Activated naive CD4-positive, alpha-beta T cell treated with anti-CD3 and anti-CD28 coated beads, Interleukin-2, amount 50 U/mL, for 16 hours (primary cell): ENCODE results near the gene SRGAP1.
"Not testable (repeated sequence)": the region's sequence is repeated elsewhere in the genome, so short reads cannot be mapped to it uniquely, and the experiment has no call there.

Experiments
- DNase-seq: peaks from one replicate; pipeline ENCODE4 v3.0.0-alpha.2; 2020

Gene SRGAP1

GRCh38 chr12:64181430-64182291 is 337.2 kb downstream of the SRGAP1 start:
- no peak for DNase-seq

DNA sequence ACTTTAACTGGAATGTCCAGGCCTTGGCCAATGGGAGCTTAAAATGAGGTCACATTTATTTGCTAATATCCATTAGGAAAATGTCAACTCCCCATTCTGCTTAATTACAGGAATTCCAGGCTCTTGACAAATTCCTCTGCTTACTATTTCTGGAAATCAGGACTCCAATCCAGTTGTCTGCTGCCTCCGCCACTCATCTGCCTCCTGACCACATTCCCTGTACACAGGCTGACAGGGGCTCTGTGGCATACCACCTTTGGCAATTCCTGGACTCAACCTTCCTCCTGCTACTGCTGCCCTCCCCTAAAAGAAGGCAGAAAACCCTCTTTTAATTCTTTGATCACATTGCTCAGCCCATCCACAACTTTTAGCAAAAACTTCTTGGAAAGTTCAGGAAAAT is 339.7 kb downstream of the SRGAP1 start:
- DNase-seq: no peak

GRCh38 chr12:64186789-64187188 is 342.3 kb downstream of the SRGAP1 start:
- DNase-seq: no peak

DNA sequence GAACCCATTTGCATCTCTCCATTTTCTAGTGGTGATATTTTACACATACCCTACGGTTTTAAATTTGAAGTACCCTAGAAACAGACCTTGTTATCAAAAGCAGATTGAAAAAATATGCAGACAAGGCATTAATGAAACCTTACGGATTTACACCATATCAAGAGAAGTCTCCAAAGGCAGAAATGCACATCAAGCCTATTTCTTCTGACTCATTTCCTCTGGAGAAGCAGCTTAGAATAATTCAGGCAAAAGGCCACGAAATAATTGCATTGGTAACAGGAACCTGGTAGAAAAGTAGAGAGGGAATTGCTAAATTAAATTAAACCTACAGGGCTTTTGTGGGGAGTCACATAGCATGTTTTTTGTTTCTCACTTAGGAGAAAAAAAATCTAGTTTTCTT is 342.9 kb downstream of the SRGAP1 start:
- no peak for DNase-seq

GRCh38 chr12:64187794-64188193 is 343.3 kb downstream of the SRGAP1 start:
- no peak for DNase-seq

- no peak for DNase-seq
These were observed 345.0 kb downstream of the SRGAP1 start for GRCh38 chr12:64189530-64189929.

DNA sequence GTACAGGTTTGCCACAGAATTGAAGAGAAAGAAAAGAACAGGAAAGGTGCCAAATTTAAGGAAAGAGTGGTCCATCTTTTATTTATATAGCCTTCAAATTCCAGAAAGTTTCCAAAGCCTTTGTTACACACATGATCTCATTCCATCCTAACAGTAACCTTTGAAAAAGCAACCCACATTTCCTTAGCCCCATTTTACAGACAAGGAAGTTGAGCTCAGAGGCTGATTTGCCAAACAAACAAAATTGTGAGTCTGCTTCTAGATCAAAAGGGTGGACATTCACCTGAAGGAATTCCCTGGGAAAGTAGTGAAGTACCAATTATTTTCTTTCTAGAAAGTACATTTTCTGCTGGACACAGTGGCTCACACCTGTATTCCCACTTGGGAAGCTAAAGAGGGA is 345.6 kb downstream of the SRGAP1 start:
- DNase-seq: no peak

DNA sequence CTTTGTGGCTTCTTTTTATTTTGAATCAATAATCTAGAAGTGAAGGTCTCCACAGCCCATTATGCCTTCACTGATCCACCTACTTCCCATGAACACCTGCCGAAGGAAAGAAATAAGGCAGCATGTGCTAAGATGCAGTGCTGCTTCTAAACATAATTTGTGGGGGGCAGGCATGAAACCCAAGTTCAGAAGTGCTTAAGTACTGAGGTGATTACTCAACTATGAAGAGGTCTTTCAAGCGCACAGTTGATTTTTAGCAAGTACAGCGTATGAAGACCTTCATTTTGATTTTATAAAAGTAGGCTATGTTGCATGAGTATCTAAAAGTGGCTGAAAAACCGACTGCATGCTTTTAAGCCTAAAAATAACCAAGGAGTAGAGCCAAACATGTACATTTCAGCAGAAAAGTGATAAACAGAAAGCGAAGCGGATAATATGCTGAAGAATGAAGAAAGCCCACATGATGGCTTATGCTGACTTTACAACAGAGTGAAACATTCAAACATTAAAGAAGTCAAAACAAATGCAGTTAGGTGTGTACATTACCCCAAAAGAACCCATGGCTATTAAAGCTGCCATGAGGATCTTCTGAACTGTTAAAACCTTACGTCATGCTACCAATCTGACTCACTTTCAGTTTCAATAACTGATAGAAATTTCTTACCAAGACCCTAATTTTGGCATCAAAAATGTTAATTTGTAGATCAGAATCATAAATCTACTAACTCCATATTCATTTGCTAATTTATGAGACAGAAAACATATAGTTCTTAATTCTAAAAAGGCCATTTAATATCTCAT is 348.3 kb downstream of the SRGAP1 start:
- DNase-seq: no peak

GRCh38 chr12:64193931-64194330 is 349.4 kb downstream of the SRGAP1 start:
- no peak for DNase-seq

DNA sequence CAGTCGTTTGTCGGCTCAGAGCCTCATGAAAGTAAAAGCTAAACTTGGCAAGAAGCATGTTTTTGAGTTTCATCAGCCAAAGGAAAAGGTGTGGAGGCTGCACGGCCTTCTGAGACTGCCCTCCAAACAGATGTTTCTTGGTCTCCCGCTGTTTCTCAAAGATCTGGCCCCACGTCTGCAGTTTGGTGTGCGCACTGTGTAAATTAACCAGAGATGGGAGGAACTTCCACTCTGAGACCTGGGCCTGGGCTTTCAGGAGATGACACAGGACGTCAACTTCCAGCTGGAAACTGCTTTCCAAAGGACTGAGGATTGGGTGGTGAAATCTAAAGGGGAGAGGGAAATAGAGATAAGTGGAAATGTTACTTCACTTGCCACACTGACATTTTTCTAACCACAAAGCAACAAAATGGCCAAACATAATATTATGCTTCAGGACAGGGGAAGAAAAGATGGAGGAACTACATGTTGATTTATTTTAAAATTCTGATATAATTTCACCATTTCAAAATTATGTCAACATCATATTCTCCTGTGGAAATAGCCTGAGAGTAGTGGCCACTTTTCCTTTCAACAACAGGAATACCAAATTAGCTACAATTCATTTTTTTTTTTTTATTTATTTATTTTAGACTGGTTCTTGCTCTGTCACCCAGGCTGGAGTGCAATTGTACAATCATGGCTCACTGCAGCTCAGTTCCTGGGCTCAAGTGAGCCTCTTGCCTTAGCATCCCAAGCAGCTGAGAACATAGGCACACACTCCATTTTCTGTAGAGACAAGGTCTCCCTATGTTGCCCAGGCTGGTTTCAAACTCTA is 350.0 kb downstream of the SRGAP1 start:
- no peak for DNase-seq

DNA sequence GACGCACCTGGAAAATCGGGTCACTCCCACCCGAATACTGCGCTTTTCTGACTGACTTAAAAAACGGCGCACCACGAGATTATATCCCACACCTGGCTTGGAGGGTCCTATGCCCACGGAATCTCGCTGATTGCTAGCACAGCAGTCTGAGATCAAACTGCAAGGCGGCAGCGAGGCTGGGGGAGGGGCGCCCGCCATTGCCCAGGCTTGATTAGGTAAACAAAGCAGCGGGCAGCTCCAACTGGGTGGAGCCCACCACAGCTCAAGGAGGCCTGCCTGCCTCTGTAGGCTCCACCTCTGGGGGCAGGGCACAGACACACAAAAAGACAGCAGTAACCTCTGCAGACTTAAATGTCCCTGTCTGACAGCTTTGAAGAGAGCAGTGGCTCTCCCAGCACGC is 351.3 kb downstream of the SRGAP1 start:
- DNase-seq: not testable (repeated sequence)

- no peak for DNase-seq
These were observed 358.5 kb downstream of the SRGAP1 start for GRCh38 chr12:64203036-64203435.

DNA sequence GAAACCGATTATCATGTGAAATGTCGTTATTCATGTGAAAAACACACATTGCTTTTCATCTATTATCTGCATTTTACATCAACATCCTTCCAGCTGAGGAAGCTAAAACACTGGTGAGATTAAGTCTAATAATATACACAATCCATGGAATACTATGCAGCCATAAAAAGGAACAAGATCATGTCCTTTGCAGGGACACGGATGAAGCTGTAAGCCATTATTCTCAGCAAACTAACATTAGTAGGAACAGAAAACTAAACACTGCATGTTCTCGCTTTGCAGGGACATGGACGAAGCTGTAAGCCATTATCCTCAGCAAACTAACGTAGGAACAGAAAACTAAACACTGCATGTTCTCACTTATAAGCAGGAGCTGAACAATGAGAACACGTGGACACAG is 359.3 kb downstream of the SRGAP1 start:
- no peak for DNase-seq

DNA sequence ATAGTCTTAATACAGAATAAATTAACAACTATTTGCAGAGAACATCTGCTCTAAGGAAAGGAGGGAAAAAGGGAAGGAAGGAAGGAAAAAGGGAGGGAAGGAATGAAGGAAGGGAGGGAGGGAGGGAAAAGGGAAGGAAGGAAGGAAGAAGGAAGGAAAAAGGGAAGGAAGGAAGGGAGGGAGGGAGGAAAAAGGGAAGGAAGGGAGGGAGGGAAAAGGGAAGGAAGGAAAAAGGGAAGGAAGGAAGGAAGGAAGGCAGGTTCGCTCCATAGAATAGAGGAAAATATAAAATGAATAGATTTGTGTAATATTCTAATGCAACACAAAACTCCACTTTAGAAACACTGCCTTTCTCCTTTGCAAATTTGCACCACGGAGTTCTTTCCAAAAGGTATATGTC is 361.0 kb downstream of the SRGAP1 start:
- no peak for DNase-seq

DNA sequence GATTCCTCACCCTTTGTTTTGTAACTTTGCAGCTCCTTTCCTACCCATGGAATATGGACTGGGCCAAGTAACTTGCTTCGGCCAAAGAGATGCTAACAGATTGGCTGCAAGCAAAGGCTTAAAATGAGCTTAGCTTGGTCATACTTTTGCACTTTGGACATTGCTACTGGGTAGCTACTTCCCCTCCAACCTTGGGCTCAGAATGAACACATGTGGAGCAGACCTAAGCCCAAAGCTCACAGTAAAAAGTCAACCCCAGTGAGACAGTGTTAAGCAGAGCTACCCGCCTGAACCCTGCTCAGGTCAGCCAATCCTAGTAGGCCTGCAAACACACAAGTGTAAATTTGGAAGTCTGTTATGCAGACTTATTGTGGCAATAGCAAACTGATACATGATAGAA is 363.0 kb downstream of the SRGAP1 start:
- DNase-seq: no peak
